Activated B cell treated with CpG ODN at 0.5 μM for 24 hours (primary cell): Measurements from ENCODE around the gene DOK3. TPM values are rescaled to one million over a fixed set of nuclear protein-coding genes. Genes with fewer than 3 reads are reported as not detected.
A peak's percentile ranks its signal among the peaks of the same experiment; 100 is the strongest.

ENCODE experiments used
- ATAC-seq: fragments of 200-7000 bp; cut with Tn5 transposase; one replicate; pipeline ENCODE4 v1.10.0; 2021; ENCODE audit warnings: low read depth, mild to moderate bottlenecking, moderate library complexity
- CTCF ChIA-PET: fragments of 350-600 bp; sonication (Branson Sonifier 250); formaldehyde crosslinking; loops from one replicate; lab custom pipeline; 2021; ENCODE audit warnings: antibody characterized with exemption; lab: Charles Lee
- POLR2A ChIA-PET: fragments of 350-600 bp; sonication (Branson Sonifier 250); formaldehyde crosslinking; loops from one replicate; lab custom pipeline; 2021; ENCODE audit warnings: antibody characterized with exemption; lab: Charles Lee
- DNase-seq: peaks from one replicate; pipeline ENCODE4 v3.0.0; 2022
- H3K27ac Mint-ChIP-seq: one replicate; pipeline ENCODE4 v1.8.0; 2020; ENCODE audit warnings: mixed read lengths
- H3K27me3 Mint-ChIP-seq: one replicate; pipeline ENCODE4 v1.8.0; 2021; ENCODE audit warnings: mixed read lengths
- H3K36me3 Mint-ChIP-seq: one replicate; pipeline ENCODE4 v1.8.0; 2021; ENCODE audit warnings: low read depth, mixed read lengths
- H3K4me1 Mint-ChIP-seq: one replicate; pipeline ENCODE4 v1.8.0; 2021; ENCODE audit warnings: mixed read lengths
- H3K4me3 Mint-ChIP-seq: one replicate; pipeline ENCODE4 v1.8.0; 2020; ENCODE audit warnings: mild to moderate bottlenecking, mixed read lengths
- H3K9me3 Mint-ChIP-seq: one replicate; pipeline ENCODE4 v1.8.0; 2020; ENCODE audit warnings: mixed read lengths
- intact Hi-C: fragments of 100-400 bp; cut with micrococcal nuclease; formaldehyde crosslinking; loops from one replicate; pipeline ENCODE4 v1.15.1; 2024
- total RNA-seq: library from RNA; stranded (reverse); gene quantifications from 2 replicates; pipeline ENCODE4 v1.2.3, GENCODE V29; 2022
- TF ChIP-seq, protein P1 (sequence below): fragments of 200-600 bp; IDR thresholded peaks from one replicate; pipeline ENCODE4 v1.8.0; 2022; ENCODE audit warnings: antibody characterized with exemption, mild to moderate bottlenecking

The DOK3 gene
- total RNA-seq, 1 donor from 2014 or later, result 88.5 TPM

DNA sequence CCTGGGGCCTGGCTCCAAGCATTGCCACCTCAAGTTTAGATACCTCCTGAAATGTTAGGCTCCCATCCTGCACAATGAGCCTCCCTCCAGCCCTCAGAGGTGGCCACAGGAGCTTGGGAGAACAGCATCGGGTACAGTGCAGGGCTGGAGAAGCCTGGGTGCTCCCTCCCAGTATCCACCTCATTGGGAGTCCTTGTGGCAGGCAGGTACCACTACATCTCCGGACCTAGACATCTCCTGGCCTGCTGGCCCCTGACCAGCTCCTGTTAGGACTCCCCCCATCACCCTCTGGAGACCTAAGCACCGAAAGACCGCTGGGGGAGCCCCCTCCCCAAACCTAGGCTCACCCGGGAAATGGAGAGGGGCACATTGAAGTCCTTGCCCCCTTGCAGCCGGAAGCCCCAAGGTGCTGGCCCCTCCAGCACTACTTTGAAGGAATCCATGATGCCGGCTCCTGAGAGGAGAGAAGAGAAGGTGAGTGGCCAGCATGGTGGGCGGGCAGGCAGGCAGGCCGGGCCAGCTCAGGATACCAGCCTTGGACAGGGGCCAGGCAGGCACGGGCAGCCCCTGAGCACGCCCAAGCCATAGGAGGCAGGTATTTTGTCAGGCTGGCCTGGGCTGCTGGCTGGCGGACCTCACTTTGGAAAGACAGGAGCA, 13.4 kb downstream of the DOK3 start:
- ChIA-PET POLR2A (interaction anchor here (0.6 to 7.7 kb wide), 3 partner anchors 13 to 160 kb away, joined by 6 to 96 read pairs (median 22); partner anchors contain the start of gene DOK3), CTCF (interaction anchor here (1.2 to 1.6 kb wide), 2 partner anchors 41 to 106 kb away, joined by 4 read pairs; no protein-coding TSS in a partner anchor)
- TF ChIP-seq, protein P1, sequence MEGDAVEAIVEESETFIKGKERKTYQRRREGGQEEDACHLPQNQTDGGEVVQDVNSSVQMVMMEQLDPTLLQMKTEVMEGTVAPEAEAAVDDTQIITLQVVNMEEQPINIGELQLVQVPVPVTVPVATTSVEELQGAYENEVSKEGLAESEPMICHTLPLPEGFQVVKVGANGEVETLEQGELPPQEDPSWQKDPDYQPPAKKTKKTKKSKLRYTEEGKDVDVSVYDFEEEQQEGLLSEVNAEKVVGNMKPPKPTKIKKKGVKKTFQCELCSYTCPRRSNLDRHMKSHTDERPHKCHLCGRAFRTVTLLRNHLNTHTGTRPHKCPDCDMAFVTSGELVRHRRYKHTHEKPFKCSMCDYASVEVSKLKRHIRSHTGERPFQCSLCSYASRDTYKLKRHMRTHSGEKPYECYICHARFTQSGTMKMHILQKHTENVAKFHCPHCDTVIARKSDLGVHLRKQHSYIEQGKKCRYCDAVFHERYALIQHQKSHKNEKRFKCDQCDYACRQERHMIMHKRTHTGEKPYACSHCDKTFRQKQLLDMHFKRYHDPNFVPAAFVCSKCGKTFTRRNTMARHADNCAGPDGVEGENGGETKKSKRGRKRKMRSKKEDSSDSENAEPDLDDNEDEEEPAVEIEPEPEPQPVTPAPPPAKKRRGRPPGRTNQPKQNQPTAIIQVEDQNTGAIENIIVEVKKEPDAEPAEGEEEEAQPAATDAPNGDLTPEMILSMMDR, result no peak
- no peaks in the 10 kb centered on the region for H3K9me3 Mint-ChIP-seq
- peaks cover under 1% of the 10 kb centered on the region for H3K36me3 Mint-ChIP-seq
- H3K27ac Mint-ChIP-seq, result no peak overlapping the region
- ATAC-seq (no peak), DNase-seq (no peak)
- peak overlapping the region; percentile 66 for H3K4me3 Mint-ChIP-seq
- intact Hi-C loops, result loop anchor here (2.0 kb wide), 2 partner anchors 17 to 21 kb away; partner anchors contain the start of gene DDX41
- peaks cover 66% of the 10 kb centered on the region for H3K4me1 Mint-ChIP-seq
- peaks cover 2% of the 10 kb centered on the region for H3K27me3 Mint-ChIP-seq

DNA sequence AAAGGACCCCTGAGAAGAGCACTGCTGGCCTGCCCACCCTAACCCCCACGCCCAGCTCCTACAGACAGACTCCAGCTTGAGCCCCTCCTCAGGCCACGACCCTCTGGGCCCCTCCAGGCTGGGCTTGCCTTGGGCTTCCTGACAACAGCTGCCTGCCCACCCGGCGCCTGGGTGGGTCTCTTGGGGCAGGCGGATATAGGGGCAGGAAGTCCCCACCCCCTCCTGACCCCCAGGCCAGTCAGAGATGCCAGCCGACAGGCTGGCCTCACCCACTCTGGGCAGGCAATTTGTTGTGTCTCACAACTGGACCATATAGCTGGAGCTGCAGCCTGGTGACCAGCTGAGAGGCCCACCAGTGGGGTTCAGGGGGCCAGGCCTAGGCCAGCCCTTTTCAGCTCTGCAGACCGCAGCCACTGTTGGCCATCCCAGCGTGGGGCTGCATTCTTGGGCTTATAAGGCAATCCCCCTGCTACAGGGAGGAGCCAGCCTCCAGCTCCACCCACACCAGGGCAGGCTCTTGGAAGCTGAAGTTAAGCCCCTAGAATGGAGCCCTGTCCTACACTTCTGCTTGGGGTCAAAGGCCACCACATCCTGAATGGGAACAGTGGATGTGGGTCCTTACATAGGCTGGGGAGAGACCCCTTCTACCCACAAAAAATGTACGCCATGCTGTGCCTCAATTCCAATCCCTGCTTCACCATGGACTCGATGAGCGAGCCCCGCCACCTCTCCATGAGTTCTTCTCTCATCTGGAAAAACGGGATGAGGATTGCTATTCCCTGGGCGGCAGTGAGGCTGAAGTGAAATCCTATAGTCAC, 14.2 kb downstream of the DOK3 start:
- H3K4me3 Mint-ChIP-seq, result no peak overlapping the region
- H3K27me3 Mint-ChIP-seq, result peaks cover 2% of the 10 kb centered on the region
- ChIA-PET POLR2A (interaction anchor here (0.5 to 7.7 kb wide), 3 partner anchors 13 to 620 kb away, joined by 11 to 96 read pairs (median 22); partner anchors contain the start of gene DOK3), CTCF (interaction anchor here (1.0 to 1.8 kb wide), 5 partner anchors 14 to 106 kb away, joined by 3 to 8 read pairs (median 4); partner anchors contain the start of gene DOK3)
- peaks cover 59% of the 10 kb centered on the region for H3K4me1 Mint-ChIP-seq
- no peak overlapping the region for H3K27ac Mint-ChIP-seq
- ATAC-seq (no peak), DNase-seq (no peak)
- peaks cover 3% of the 10 kb centered on the region for H3K36me3 Mint-ChIP-seq
- H3K9me3 Mint-ChIP-seq, result no peaks in the 10 kb centered on the region
- TF ChIP-seq, protein P1, result no peak
- intact Hi-C loops, result loop anchor here (2.0 kb wide), 2 partner anchors 17 to 21 kb away; partner anchors contain the start of gene DDX41

DNA sequence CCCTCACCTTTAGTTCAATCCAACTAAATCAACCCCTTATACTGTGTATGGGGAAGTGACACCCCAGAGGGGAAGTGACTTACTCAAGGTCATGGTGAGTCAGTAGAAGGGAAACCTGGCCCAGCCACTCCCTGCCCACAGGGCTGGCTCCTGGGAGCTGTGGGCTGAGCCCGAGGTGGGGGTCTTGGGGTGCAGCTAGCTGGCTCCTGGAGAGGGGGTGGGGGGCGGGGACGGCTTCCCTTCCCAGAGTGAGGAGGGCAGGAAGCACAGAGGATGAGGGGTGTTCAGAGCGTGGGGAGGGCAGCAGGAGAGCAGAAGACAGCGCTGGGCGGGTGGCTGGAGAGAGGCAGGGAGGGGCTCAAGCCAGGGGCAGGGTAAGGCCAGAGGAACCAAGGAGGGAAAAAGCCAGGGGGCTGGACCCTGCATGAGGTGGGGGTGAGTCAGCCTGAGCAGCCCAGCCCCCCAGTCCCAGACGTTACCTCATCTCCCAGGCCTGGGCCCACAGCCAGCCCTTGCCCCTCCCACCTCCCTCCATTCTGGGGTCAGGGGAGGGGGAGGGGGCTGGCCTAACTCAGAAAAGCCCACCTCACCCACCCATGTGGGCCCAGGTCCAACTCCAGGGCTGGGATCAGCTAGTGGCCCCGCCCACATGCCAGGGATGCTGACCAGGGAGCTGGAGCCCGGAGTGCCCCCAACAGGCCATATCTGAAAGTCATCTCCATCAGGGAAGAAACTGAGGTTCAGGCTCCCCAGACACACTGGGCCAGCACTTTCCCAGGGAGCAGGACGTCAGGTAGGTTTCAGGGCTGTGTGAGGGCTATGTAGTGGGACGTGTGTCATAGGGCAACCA, 15.1 kb downstream of the DOK3 start:
- H3K4me1 Mint-ChIP-seq, result peaks cover 54% of the 10 kb centered on the region
- peaks cover 6% of the 10 kb centered on the region for H3K36me3 Mint-ChIP-seq
- CTCF ChIA-PET, result interaction anchor here (1.0 to 1.8 kb wide), 5 partner anchors 15 to 105 kb away, joined by 3 to 8 read pairs (median 4); partner anchors contain the start of gene DOK3
- POLR2A ChIA-PET, result interaction anchor here (1.2 to 7.7 kb wide), 2 partner anchors 14 to 97 kb away, joined by 3 to 96 read pairs; partner anchors contain the start of genes DOK3 and TMED9
- intact Hi-C loops, result no loop called here
- peak; percentile 44 for DNase-seq
- TF ChIP-seq, protein P1, result no peak
- H3K4me3 Mint-ChIP-seq, result peak overlapping the region; percentile 28
- no peaks in the 10 kb centered on the region for H3K9me3 Mint-ChIP-seq
- peaks cover 2% of the 10 kb centered on the region for H3K27me3 Mint-ChIP-seq
- ATAC-seq, result peak; percentile 56
- peak overlapping the region; percentile 77 for H3K27ac Mint-ChIP-seq

DNA sequence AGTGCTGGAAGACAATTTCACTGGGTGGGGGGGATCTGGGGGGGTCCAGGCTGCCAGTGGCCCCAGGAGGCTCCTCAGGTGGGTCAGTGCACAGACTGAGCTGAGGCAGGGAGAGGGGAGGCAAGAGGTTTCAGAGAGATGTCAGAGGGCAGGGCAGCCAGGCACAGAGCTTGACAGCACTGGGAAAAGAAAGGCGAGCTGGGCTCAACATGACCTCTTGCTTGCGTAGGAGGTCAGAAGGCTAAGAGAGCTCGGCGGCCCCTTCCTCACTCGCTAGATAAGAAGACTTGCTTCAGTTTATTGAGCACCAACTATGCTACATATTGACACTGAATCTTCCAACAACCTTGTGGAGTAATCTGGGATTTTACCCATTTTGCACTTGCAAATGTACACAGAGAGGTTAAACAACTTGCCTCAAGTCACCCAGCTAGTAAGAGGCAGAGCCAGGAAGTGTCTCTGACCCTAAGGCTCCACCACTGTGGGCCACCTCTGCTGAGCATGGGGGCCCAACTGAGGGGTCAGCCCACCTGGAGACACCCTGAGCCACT, 15.8 kb downstream of the DOK3 start:
- H3K27ac Mint-ChIP-seq, result peak overlapping the region; percentile 77
- TF ChIP-seq, protein P1, result no peak
- intact Hi-C loops, result no loop called here

More for the DNA sequence above, 15.8 kb downstream of the DOK3 start:
- POLR2A ChIA-PET, result interaction anchor here (1.1 to 7.7 kb wide), 3 partner anchors 15 to 98 kb away, joined by 3 to 96 read pairs (median 7); partner anchors contain the start of genes DOK3 and TMED9
- ATAC-seq, result no peak
- peaks cover 2% of the 10 kb centered on the region for H3K27me3 Mint-ChIP-seq
- peak overlapping the region; percentile 28 for H3K4me3 Mint-ChIP-seq
- CTCF ChIA-PET, result interaction anchor here (1.7 to 1.8 kb wide), 2 partner anchors 16 to 105 kb away, joined by 4 to 8 read pairs; partner anchors contain the start of gene DOK3
- H3K4me1 Mint-ChIP-seq, result peaks cover 52% of the 10 kb centered on the region
- peaks cover 6% of the 10 kb centered on the region for H3K36me3 Mint-ChIP-seq
- no peaks in the 10 kb centered on the region for H3K9me3 Mint-ChIP-seq
- no peak for DNase-seq
